ENCODE results near the gene PCSK7. TPM values are rescaled to one million over a fixed set of nuclear protein-coding genes. Genes with fewer than 3 reads are reported as not detected.

Gene PCSK7
- total and polyA plus RNA-seq, 9 donors = 14.5 to 67.7 (median 31.1) TPM

DNA sequence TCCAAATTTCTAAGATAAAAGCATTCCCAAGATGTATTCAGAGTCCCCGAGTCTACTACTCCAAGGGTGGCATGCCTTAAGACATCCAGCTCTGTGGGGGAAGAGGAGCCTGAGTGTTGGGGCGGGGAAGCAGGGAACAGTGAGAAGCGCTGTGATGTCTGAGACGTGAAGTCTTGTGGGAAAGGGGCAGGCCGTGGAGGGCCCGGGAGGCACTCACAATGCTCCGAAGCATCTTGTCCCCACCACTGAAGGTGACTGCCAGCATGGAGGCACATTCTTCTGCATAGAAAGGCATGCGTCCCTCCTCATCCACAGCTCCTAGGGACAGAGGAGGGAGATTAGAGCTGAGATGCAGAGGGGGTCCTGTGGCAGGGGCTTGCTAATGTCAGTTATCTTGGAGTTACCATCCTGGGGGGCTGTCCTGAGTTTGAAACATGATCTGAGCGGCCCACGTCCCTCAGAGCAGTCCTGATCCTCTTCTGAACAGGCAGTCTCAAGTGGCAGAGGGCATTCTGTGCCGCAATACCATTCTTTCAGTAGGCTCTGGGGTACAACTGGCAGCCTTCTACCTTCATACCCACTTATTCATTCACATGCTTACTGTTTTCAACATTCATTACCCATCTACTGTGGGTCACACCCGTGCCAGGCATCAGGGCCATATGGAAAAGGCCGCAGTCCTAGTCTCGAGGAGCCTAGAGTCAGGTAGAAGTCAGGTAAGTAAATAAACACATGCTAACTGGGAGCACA, 8.7 kb downstream of the PCSK7 start:
- H3K27ac ChIP-seq = peak overlapping the region; percentile 13 to 86
- TF ChIP-seq EP300 (IDR thresholded peaks at IDR 0.05) = no peak
- TF ChIP-seq, protein P1, sequence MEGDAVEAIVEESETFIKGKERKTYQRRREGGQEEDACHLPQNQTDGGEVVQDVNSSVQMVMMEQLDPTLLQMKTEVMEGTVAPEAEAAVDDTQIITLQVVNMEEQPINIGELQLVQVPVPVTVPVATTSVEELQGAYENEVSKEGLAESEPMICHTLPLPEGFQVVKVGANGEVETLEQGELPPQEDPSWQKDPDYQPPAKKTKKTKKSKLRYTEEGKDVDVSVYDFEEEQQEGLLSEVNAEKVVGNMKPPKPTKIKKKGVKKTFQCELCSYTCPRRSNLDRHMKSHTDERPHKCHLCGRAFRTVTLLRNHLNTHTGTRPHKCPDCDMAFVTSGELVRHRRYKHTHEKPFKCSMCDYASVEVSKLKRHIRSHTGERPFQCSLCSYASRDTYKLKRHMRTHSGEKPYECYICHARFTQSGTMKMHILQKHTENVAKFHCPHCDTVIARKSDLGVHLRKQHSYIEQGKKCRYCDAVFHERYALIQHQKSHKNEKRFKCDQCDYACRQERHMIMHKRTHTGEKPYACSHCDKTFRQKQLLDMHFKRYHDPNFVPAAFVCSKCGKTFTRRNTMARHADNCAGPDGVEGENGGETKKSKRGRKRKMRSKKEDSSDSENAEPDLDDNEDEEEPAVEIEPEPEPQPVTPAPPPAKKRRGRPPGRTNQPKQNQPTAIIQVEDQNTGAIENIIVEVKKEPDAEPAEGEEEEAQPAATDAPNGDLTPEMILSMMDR (IDR thresholded peaks at IDR 0.05) = no peak
- no peak for TF ChIP-seq POLR2A (IDR thresholded peaks at IDR 0.05)
- no peaks in the 10 kb centered on the region for H3K27me3 ChIP-seq
- intact Hi-C loops (cut with DNase I) = loop anchor here (5.0 to 10.0 kb wide), 7 partner anchors 36 to 428 kb away; partner anchors contain the start of genes APOA5 (in 1 of the 4) and SIDT2 (in 1 of the 4)
- H3K9me3 ChIP-seq = no peaks in the 10 kb centered on the region
- 90 to 94% (median 92%) methylated on average over 14 of the region's 14 CpGs for WGBS, 3 donors
- H3K4me3 ChIP-seq = no peak overlapping the region
- H3K4me1 ChIP-seq (ENCODE audit: insufficient read depth) = peaks cover 31% of the 10 kb centered on the region
- no peaks in the 10 kb centered on the region for H3K36me3 ChIP-seq
- DNase-seq = peak in 2 of 5 donors; percentile 19 to 34

- DNase-seq = peak; percentile 83 to 89 (median 84)
- Histone ChIP-seq H3K4me3 (no peak overlapping the region), H3K4me1 (ENCODE audit: insufficient read depth) (peaks cover 38% of the 10 kb centered on the region), H3K27me3 (no peaks in the 10 kb centered on the region), H3K36me3 (no peaks in the 10 kb centered on the region), H3K9me3 (no peaks in the 10 kb centered on the region), H3K27ac (peak overlapping the region; percentile 78 to 86)
- WGBS, 3 donors = 10 to 15% (median 10%) methylated on average over 7 of the region's 7 CpGs
- intact Hi-C loops (cut with DNase I) = loop anchor here (2.0 to 10.0 kb wide), 8 partner anchors 35 to 427 kb away; partner anchors contain the start of genes SIDT2 (in 2 of the 4) and APOA5 (in 1 of the 4)
- TF ChIP-seq EP300 (IDR thresholded peaks at IDR 0.05) (no peak), POLR2A (IDR thresholded peaks at IDR 0.05) (no peak)
- TF ChIP-seq, protein P1 (IDR thresholded peaks at IDR 0.05) = no peak
Measured at GRCh38 chr11:117221775-117222517, 9.9 kb downstream of the PCSK7 start.

DNA sequence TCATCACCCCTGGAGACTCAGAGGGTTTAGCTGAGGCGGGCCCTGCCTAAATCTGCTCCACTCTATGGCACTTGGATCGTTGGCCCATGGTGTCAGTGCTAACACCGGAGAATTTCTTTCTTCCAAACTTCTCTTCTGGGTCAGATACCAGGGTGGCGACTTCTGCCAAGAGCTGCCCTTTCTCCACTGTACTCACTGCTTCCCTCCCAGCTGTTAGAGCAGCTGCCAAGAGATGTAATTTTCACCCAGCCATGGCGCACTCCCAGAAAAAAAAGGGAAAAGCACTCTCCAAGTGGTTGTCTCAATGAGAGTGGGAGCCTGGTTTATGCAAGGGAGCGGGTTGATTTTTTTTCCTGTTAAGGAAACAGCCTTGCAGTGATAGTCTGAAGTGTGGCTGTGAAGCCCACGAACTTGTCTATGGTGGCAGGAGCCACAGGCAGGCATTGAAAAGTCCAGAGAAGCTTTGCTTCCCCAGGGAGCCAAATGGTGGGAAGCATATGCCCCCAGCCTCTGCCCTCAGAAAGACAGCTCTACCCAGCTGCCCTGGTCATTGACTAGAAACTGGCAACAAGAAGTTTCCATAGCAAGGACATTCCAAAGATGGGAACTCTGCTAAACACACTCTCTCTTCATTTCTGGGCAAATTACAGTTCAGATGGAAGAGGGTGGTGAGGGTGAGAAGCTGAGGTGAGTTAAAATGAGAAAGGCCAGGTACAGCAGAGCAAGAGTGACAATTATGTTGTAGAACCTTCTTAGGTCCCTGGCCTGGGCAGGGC, 10.7 kb downstream of the PCSK7 start:
- 32 to 36% (median 35%) methylated on average over 7 of the region's 7 CpGs for WGBS, 3 donors
- peaks cover 42% of the 10 kb centered on the region for H3K4me1 ChIP-seq (ENCODE audit: insufficient read depth)
- H3K27me3 ChIP-seq = no peaks in the 10 kb centered on the region
- H3K36me3 ChIP-seq = no peaks in the 10 kb centered on the region
- H3K27ac ChIP-seq = peak overlapping the region; percentile 78 to 86
- no peak for TF ChIP-seq EP300 (IDR thresholded peaks at IDR 0.05)
- TF ChIP-seq, protein P1 (IDR thresholded peaks at IDR 0.05) = no peak
- TF ChIP-seq POLR2A (IDR thresholded peaks at IDR 0.05) = no peak
- intact Hi-C loops (cut with DNase I) = loop anchor here (2.0 to 10.0 kb wide), 8 partner anchors 34 to 426 kb away; partner anchors contain the start of genes SIDT2 (in 2 of the 4) and APOA5 (in 1 of the 4)
- no peak overlapping the region for H3K4me3 ChIP-seq
- DNase-seq = peak in 4 of 5 donors; percentile 39 to 55 (median 46)
- H3K9me3 ChIP-seq = no peaks in the 10 kb centered on the region

DNA sequence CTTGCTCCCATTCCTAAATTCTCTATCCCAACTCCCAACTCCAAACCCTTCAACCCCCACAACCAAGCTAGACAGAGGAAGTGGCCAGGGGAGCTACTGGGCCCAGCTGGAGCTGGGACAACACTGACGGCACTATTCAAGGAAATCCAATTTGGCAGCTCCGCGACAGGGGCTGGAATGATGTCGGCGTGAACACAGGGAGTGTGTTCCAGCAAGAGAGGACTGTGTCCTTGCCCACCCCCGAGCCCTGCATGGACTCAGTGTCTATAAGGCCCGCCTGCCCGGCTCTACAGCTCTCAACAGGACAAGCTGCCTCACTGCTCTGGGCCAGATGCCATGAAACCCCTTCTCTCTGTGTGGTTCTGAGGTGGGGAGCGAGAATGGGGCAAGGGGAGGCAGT, 11.3 kb downstream of the PCSK7 start:
- Histone ChIP-seq H3K27ac (peak overlapping the region; percentile 78 to 86), H3K4me1 (ENCODE audit: insufficient read depth) (peaks cover 44% of the 10 kb centered on the region), H3K27me3 (no peaks in the 10 kb centered on the region), H3K36me3 (no peaks in the 10 kb centered on the region), H3K4me3 (no peak overlapping the region), H3K9me3 (no peaks in the 10 kb centered on the region)
- peak; percentile 56 to 73 (median 65) for DNase-seq
- no peak for TF ChIP-seq EP300 (IDR thresholded peaks at IDR 0.05)
- TF ChIP-seq POLR2A (IDR thresholded peaks at IDR 0.05) = peak; percentile 14
- TF ChIP-seq, protein P1 (IDR thresholded peaks at IDR 0.05) = no peak
- WGBS, 3 donors = 28 to 31% (median 29%) methylated on average over 9 of the region's 9 CpGs
- intact Hi-C loops (cut with DNase I) = loop anchor here (2.0 to 10.0 kb wide), 8 partner anchors 33 to 426 kb away; partner anchors contain the start of genes SIDT2 (in 2 of the 4) and APOA5 (in 1 of the 4)
